Gastrocnemius medialis (tissue), 4 donors: Measurements from ENCODE around the gene CCL8. TPM values are rescaled to one million over a fixed set of nuclear protein-coding genes. Genes with fewer than 3 reads are reported as not detected.

Experiments used
- ATAC-seq, 2 donors: fragments of 150-250 bp; one replicate each; pipeline ENCODE4 v1.9.1; 2016
- DNase-seq, 2 donors: peaks; one replicate each; pipeline ENCODE4 v3.0.0-alpha.2; 2019
- H3K27ac ChIP-seq, 4 donors: fragments of 200-600 bp; sonication (generic); 1 replicate in 1 of 4; 2 replicates in 3 of 4; pipeline ENCODE4 v1.5.1; 2016 to 2018; ENCODE audit warnings: mild to moderate bottlenecking in 2 of 4, moderate library complexity in 1 of 4
- H3K27me3 ChIP-seq, 3 donors: fragments of 200-600 bp; sonication (generic) in 2 of 3; 1 replicate in 1 of 3; 2 replicates in 2 of 3; pipeline versions ENCODE4 v1.5.1 to v1.6.0; 2016 to 2019; ENCODE audit warnings: mild to moderate bottlenecking in 1 of 3, moderate library complexity in 1 of 3
- H3K36me3 ChIP-seq, 2 donors: fragments of 200-600 bp; sonication (generic) in 1 of 2; one replicate each; pipeline ENCODE4 v1.5.1; 2017 to 2018
- H3K4me1 ChIP-seq, 2 donors: fragments of 200-600 bp; sonication (generic) in 1 of 2; one replicate each; pipeline ENCODE4 v1.5.1; 2016 to 2017; ENCODE audit warnings: mild to moderate bottlenecking in 2 of 2
- H3K4me3 ChIP-seq, 4 donors: fragments of 200-600 bp; sonication (generic) in 3 of 4; 1 replicate in 1 of 4; 2 replicates in 3 of 4; pipeline ENCODE4 v1.5.1; 2016 to 2019; ENCODE audit warnings: mild to moderate bottlenecking in 2 of 4
- H3K9me3 ChIP-seq, 3 donors: fragments of 200-600 bp; sonication (generic) in 2 of 3; 1 replicate in 1 of 3; 2 replicates in 2 of 3; pipeline ENCODE4 v1.5.1; 2016 to 2019
- POLR2A ChIP-seq, 2 donors: fragments of 450-650 bp; IDR thresholded peaks; one replicate each; pipeline ENCODE4 v1.6.1; 2017; ENCODE audit warnings: antibody characterized with exemption in 2 of 2, mild to moderate bottlenecking in 2 of 2, moderate library complexity in 2 of 2
- in situ Hi-C, 4 donors: fragments of 200-750 bp; cut with MboI; loops; one replicate each; pipeline versions ENCODE4 v1.15.0 to v1.8.0; 2017; ENCODE audit warnings: low sequenced_read_pairs in 4 of 4
- intact Hi-C: fragments of 100-400 bp; cut with DNase I; formaldehyde crosslinking; loops from one replicate; pipeline ENCODE4 v1.15.1; 2023; ENCODE audit warnings: low total_unique reads
- total RNA-seq, 4 donors: library from RNA; depleted of rRNA; stranded (reverse); fragments of >200 nt; gene quantifications; one replicate each; pipeline versions ENCODE4 v1.1.0 to v1.2.3, GENCODE V29; 2016
- TF ChIP-seq, protein P1 (sequence below), 5 experiments: fragments of 450-650 bp in 3 of 5; fragments of 200-600 bp in 2 of 5; sonication (generic) in 2 of 5; IDR thresholded peaks in 4 of 5; conservative IDR thresholded peaks in 1 of 5; 1 replicate in 4 of 5; 2 replicates in 1 of 5; pipeline ENCODE4 v1.5.1; 2016 to 2019; ENCODE audit warnings: antibody characterized with exemption in 5 of 5, mild to moderate bottlenecking in 3 of 5, moderate library complexity in 3 of 5

CCL8 gene
- total RNA-seq, 4 donors from 2014 or later, result 0.61 TPM; not detected in 3

DNA sequence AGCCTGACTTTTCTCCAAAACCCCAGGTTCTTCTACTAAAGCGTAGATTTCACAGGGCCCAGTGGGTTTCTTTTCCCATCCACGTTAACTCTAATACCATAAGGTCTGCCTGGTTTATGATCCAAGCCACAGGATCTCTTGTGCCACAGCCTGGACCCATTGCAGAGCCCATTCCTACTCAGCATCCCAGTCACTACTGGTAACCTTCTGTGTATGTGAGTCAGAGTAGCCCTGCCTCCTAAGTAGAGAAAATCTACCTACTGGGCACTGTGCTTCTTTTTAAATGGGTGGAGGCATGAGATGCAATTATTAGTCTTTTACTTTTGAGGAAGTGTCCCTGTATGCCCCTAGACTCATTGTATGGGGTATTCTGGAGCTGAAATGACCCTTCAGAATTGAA lies 20.2 kb upstream of the CCL8 start:
- Histone ChIP-seq H3K36me3 (no peaks in the 10 kb centered on the region), H3K4me3 (no peak overlapping the region), H3K9me3 (no peaks in the 10 kb centered on the region), H3K4me1 (peaks cover 9 to 12% of the 10 kb centered on the region in 2 donors), H3K27ac (no peak overlapping the region), H3K27me3 (no peaks in the 10 kb centered on the region)
- in situ Hi-C loops (no loop called here), intact Hi-C loops (no loop called here)
- TF ChIP-seq, protein P1, sequence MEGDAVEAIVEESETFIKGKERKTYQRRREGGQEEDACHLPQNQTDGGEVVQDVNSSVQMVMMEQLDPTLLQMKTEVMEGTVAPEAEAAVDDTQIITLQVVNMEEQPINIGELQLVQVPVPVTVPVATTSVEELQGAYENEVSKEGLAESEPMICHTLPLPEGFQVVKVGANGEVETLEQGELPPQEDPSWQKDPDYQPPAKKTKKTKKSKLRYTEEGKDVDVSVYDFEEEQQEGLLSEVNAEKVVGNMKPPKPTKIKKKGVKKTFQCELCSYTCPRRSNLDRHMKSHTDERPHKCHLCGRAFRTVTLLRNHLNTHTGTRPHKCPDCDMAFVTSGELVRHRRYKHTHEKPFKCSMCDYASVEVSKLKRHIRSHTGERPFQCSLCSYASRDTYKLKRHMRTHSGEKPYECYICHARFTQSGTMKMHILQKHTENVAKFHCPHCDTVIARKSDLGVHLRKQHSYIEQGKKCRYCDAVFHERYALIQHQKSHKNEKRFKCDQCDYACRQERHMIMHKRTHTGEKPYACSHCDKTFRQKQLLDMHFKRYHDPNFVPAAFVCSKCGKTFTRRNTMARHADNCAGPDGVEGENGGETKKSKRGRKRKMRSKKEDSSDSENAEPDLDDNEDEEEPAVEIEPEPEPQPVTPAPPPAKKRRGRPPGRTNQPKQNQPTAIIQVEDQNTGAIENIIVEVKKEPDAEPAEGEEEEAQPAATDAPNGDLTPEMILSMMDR (IDR thresholded peaks at IDR 0.05 in 4 of 5, conservative IDR thresholded peaks at IDR 0.05 in 1 of 5), result no peak
- TF ChIP-seq POLR2A (IDR thresholded peaks at IDR 0.05), result no peak
- ATAC-seq (no peak), DNase-seq (no peak)

DNA sequence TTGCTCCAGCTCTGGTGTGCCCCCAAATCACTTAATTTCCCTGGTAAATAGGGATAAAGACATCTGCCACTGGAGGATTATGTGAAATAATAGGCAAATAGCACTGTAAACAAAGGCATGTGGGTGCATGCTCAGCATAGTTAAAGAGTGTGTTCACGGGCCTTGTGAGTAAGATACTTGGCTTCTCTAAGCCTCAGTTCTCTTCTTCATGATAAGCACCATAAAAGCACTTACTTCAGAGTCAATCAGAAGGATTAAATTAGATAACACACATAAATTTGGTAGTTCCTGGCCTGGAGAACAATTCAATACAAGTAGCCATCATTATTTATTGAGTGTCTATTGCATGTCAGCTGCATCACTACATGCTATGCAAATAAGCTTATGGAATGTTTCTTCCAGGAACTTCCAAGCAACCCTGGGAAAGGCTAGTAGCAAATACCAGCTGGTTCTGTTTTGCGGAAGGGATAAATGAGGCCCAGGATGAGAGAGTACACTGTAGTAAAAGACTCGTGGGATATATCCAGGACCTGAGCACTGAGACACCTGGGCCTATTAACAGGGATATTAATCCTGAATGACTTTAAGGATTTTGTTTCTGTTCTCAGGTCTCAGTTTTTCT lies 19.2 kb upstream of the CCL8 start:
- H3K27ac ChIP-seq, result peak overlapping the region in 2 of 4 donors; percentile 42 to 49
- peaks cover 9 to 12% of the 10 kb centered on the region in 2 donors for H3K4me1 ChIP-seq
- ATAC-seq (no peak), DNase-seq (no peak)
- in situ Hi-C loops, result loop anchor here in 2 of 4 donors (10.0 kb wide), 2 partner anchors 95 to 105 kb away; no protein-coding TSS in a partner anchor
- H3K27me3 ChIP-seq, result no peaks in the 10 kb centered on the region
- intact Hi-C loops, result no loop called here
- no peak overlapping the region for H3K4me3 ChIP-seq
- no peaks in the 10 kb centered on the region for H3K36me3 ChIP-seq
- H3K9me3 ChIP-seq, result no peaks in the 10 kb centered on the region
- TF ChIP-seq, protein P1 (IDR thresholded peaks at IDR 0.05 in 4 of 5, conservative IDR thresholded peaks at IDR 0.05 in 1 of 5), result no peak
- TF ChIP-seq POLR2A (IDR thresholded peaks at IDR 0.05), result no peak

DNA sequence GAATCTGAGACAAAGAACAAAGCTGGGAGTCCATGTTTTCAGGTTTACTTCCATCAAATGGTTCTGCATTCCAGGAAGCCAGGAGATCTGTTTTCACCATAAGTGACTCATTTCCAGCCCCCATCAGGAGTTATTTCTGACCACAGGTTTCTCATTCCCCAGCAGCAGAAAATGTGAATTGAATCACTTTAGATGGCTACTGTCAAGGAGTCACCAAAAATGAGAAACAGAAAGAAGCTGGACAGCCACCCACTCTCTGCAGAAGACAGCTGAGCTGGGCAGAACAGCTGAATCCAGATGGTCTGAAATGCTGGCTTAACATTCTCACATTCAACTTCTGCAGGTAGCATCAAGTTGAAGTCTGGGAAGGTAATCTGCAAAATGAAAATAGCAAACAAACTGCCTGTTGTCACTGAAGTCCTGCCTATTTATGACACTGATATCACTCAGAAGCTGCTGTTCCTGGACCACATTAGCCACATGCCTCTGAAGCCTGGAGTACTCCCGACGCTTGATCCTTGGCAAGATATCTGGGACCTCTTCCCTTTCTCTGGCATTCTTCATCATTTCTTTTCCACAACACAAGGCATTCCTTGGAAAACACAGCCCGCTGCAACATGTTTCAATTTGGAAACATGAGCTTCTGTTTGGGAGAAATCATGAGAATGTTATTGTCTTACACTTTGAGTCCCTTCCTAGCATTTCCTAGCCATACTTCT lies 18.4 kb upstream of the CCL8 start:
- H3K36me3 ChIP-seq, result no peaks in the 10 kb centered on the region
- no peak overlapping the region for H3K4me3 ChIP-seq
- intact Hi-C loops, result no loop called here
- TF ChIP-seq, protein P1 (IDR thresholded peaks at IDR 0.05 in 4 of 5, conservative IDR thresholded peaks at IDR 0.05 in 1 of 5), result no peak
- TF ChIP-seq POLR2A (IDR thresholded peaks at IDR 0.05), result no peak
- no peaks in the 10 kb centered on the region for H3K9me3 ChIP-seq
- H3K27ac ChIP-seq, result peak overlapping the region; percentile 37 to 49 (median 40)
- DNase-seq (no peak), ATAC-seq (no peak)
- H3K27me3 ChIP-seq, result no peaks in the 10 kb centered on the region
- peaks cover 9 to 12% of the 10 kb centered on the region in 2 donors for H3K4me1 ChIP-seq
- in situ Hi-C loops, result loop anchor here in 2 of 4 donors (10.0 kb wide), 2 partner anchors 96 to 106 kb away; no protein-coding TSS in a partner anchor

DNA sequence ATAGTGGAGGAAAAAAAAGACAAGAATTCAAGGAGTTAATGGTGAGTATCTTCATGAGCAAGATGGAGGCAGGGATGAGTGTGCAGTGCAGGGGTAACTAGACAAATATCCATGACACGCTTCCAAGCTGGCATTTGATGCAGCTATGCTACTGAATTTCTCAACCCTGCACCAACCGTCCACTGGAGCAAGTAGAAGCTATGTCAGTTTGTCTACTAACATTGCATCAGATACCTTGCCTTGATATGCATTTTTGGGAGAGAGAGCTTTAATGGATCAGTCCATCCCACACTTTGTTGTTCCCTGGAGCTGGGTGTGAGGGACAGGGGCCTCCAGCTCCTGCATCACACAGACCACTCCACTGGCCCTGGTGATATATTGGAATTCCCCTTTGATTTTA lies 17.2 kb upstream of the CCL8 start:
- Histone ChIP-seq H3K4me1 (peaks cover 9 to 20% of the 10 kb centered on the region in 2 donors), H3K27me3 (no peaks in the 10 kb centered on the region), H3K27ac (peak overlapping the region in 2 of 4 donors; percentile 16 to 42), H3K9me3 (no peaks in the 10 kb centered on the region), H3K36me3 (no peaks in the 10 kb centered on the region), H3K4me3 (no peak overlapping the region)
- ATAC-seq (no peak), DNase-seq (no peak)
- in situ Hi-C loops (loop anchor here in 2 of 4 donors (10.0 kb wide), 2 partner anchors 97 to 107 kb away; no protein-coding TSS in a partner anchor), intact Hi-C loops (no loop called here)
- no peak for TF ChIP-seq POLR2A (IDR thresholded peaks at IDR 0.05)
- TF ChIP-seq, protein P1 (IDR thresholded peaks at IDR 0.05 in 4 of 5, conservative IDR thresholded peaks at IDR 0.05 in 1 of 5), result no peak
